Measurements from ENCODE around the gene CABP4.
A peak's percentile ranks its signal among the peaks of the same experiment; 100 is the strongest.

The CABP4 gene

DNA sequence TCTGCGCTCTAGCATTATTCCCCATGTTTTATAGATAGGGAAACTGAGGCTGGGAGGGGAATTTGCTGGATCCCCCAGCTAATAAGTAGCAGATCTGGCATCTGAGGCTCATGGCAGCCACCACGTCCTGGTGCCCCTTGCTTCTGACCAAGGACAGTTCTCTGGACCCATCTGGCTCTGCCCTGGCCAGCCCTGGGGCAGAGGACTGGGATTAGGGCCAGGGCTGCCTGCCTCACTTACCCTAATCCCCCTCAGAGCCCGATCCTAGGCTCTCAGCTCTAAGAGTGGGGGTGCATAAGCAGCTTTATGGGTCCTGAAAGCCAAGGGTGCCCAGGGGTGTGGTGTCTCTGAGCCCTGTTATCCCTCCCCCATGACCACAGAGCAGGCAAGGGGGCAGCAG lies at the start of gene CABP4:
TSS of gene CABP4 (plus strand) at position 301 of the 400 bp plus-strand sequence. CDS start at position 371, 70 bp downstream.
- no peak for DNase-seq

DNA sequence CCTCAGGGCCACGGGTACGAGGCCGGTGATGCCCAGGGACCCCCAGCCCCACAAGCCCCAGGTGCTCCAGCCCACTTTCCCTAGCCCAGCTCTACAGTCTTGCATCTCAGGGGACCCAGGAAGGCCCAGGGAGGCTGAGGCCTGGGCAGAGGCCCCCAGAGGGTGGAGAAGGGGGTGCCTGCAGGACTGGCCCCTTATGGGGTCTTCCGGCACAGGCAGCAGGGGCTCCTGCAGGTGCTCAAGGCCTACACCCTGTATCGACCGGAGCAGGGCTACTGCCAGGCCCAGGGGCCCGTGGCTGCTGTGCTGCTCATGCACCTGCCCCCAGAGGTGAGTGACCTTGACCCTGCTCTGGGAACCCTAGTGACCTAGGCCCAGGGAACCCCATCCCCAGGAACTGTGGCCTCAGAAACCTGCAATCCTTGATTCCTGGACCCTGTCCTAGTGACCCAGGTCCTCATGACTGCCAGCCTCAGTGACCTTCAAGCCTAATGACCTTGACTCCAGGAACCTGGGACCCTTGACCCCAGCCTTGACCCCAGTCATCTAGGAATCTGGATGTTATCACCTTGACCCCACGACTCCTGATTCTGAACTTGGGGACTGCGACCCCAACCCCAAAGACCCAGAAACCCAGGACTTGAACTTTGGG lies 49.3 kb upstream of the CABP4 start:
- no peak for DNase-seq

DNA sequence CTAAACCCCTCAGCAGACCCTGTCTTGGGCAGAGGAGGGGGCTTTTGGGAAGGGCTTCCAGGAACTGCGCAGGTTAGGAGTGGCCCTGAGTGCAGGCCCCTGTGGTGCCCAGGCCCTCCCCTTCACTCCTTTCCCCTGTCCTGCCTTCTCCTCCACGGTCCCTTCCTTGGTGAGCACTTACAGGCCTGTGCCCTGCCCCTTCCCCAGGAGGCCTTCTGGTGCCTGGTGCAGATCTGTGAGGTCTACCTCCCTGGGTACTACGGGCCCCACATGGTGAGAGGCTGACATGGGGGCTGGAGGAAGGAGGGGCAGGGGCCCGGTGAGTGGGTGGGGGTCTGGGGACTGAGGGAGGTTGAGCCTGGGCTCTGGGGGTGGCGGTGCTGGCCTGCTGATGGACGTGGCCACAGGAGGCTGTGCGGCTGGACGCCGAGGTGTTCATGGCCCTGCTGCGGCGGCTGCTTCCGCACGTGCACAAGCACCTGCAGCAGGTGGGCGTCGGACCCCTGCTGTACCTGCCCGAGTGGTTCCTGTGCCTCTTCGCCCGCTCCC lies 48.7 kb upstream of the CABP4 start:
- DNase-seq, result no peak

DNA sequence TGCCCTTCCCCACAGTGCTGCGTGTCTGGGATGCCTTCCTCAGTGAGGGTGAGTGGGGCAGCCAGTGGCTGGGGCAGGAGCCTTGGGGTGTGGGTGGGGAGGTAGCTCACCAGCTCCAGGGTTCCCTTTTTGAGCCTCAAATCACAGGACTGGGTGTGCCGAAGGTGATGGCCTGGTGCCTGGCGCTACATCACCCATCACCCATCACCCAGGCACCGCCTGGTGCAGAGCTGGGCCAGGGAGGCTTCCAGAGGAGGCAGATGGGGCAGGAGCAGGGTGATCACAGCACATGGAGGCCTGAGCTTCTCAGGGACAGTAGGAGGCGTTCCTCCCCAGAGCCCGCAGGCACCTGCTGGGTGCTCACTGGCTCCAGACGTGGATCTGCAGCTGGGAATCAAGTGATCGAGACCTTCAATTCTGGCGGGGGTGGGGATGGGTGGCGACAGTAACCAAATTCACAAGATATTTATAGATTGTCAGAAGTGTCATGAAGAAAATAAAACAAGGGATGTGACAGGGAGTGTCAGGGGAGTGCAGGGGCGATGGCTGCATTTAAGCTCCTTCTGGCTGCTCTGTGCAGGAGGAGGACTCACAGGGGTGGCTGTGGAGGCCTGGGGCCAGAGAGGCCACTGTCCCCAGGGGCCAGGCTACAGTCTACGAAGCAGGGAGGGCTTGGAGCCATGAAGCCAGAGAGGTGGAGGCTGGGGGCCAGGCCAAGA lies 48.0 kb upstream of the CABP4 start:
- no peak for DNase-seq

DNA sequence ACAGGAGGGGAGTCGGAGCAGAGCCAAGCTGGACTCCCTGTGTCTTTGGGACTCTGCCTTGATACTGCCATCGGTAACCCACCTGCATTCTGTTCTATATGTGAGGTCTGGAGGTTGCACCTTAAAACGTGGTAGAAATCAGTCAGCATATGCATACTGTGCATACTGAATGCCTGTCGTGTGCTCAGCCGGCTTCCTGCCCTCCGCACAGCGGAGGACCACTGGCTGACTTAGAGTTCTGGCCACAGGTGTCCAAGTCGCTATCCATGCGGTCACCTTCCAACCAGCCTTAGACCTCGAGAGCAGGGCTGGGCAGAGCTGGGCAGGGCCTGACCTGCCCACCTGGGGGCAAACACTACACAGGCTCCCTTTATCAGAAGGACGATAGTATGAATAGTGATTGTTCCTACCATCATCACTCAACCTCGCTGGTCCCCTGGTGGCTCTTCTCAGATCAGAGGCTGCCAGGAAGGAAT lies 47.4 kb upstream of the CABP4 start:
- DNase-seq, result no peak

DNA sequence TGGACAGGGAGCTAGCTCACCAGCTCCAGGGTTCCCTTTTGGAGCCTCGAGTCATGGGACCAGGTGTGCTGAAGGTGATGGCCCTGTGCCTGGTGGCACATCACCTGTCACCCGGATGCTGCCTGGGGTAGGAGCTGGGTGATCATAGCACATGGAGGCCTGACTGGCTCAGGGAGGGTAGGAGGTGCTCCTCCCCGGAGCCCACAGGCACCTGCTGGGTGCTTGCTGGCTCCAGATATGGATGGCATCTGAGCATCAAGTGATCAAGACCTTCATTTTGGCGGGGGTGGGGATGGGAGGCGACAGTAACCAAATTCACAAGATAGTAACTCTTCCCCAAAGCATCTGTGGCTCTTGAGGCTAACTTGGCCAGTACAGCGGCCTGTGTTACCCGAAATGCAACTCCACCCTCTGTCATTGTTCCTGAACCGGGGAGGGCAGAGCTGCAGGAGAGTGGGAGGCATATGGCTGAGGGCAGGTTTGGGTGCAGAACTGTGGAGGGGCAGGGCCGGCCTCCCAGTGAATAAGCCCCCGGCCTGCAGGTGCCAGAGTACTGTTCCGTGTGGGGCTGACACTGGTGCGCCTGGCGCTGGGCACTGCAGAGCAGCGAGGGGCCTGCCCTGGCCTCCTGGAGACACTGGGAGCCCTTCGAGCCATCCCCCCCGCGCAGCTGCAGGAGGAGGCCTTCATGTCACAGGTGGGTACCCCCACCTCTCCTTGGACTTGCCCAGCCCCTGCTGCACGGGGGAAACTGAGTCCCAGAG lies 46.5 kb upstream of the CABP4 start:
- no peak for DNase-seq

DNA sequence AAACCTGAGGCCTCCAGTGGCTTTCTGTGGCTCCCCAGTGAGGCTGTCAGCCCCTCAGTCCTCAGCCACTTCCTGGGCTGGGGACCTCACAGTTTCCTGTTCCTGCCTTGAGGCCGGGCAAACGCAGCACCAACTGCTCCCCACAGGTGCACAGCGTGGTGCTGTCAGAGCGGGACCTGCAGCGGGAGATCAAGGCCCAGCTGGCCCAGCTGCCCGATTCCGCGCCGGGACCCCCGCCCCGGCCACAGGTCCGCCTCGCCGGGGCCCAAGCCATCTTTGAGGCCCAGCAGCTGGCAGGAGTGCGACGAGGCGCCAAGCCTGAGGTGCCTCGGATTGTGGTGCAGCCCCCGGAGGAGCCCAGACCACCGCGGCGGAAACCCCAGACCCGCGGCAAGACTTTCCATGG lies 45.9 kb upstream of the CABP4 start:
- DNase-seq, result peak; percentile 78

DNA sequence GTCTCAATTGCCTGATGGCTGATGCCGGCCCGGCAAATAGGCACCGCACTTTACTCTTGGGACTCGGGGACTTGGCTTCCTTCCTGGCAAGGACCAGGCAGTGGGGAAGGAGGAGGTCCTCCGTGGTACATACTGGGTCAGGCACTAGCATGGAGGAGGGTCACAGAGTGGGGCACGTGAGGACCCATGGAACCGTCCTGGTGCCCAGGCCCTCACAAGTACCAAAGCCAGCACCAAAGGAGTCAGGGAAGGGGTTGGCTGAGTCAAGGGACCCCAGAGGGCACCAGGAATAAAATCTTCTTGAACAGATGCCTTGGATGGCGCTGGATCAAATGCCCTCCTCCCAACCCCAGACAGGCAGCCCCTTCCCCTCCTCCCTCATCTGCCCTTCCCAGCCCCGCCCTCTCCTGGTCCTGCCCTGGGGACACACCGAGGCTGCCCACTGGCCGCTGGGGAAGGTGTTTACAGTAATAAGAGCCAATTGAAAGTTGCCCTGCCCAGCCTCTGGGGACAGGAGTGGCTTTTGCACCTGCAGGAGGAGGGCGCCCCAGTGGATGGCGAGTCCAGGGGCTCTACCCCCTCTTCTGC lies 45.3 kb upstream of the CABP4 start:
- DNase-seq, result peak; percentile 50

DNA sequence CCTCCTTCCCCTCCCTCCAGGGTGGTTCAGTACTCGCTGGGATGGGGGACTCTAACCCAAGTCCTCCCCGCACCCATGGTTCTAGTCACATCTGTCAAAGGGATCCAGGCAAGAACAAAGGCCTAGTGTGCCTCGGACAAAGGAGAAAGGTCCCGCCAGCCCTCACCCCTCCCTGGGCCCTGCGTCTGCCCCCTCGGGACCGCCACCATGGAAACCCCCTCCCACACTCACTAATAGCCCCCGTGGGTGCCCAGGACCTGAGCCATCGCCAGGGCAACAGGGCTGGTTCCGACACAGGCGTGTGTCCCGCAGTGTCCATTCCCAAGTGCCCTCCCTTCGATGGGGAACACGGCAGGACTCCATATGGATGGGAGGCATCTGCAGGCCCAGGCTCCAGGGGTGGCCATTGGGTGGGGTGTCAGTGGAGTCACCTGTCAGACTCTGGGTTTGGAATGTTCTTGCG lies 44.8 kb upstream of the CABP4 start:
- no peak for DNase-seq

DNA sequence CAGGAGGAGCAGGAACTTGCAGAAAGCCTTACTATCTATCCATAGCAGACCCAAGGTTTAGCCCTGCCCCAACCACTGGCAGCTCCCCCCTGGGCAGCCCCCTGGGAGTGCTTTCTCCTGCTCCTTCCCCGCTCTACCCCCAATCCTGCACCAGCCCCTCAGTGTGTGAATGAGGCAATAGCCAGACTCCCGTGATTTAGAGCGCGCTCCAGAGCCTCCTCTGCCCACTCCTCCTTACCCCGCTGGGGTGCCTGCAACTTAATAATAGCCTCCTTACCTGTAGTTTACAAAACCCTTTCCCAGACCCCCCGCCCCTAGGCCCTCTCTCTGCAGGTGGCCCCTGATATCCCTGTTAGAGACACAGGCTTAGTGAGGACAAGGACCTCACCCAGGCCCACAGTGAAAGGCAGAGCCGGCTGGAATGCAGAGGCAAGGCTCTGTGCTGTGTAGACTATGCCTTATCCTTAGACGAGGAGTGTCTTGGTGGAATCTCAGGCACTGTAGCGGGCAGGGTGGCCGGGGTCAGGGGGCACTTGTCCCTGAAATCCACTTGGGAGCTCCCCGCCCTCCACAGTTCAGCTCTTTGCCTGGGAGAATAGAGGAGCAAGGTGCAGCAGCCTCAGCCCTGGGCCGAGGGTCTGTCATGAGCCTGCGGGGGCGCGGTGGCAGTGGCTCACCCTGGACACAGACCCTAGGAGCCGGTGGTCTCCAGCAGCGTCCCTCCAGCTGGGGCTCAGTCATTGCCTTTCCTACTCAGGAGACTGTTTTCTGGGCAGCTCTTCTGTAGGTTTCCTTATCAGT lies 44.0 kb upstream of the CABP4 start:
- no peak for DNase-seq

DNA sequence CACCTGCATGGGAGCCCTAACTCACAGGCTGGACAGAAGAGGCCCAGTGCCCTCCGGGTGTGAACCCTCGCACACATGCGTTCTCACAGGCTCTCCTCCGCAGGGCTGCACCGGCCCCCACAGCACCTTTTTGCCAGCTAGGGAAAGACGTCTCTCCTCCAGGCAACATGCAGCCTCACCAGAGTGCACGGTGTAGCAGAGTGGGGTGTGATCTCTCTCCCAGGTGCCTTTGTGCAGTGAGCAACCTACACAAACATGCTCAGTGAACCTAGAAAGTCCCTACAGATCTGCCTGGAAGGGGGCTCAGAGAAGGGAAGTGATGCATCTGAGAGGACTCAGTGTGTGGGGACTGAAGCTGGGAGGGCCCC lies 43.4 kb upstream of the CABP4 start:
- no peak for DNase-seq

DNA sequence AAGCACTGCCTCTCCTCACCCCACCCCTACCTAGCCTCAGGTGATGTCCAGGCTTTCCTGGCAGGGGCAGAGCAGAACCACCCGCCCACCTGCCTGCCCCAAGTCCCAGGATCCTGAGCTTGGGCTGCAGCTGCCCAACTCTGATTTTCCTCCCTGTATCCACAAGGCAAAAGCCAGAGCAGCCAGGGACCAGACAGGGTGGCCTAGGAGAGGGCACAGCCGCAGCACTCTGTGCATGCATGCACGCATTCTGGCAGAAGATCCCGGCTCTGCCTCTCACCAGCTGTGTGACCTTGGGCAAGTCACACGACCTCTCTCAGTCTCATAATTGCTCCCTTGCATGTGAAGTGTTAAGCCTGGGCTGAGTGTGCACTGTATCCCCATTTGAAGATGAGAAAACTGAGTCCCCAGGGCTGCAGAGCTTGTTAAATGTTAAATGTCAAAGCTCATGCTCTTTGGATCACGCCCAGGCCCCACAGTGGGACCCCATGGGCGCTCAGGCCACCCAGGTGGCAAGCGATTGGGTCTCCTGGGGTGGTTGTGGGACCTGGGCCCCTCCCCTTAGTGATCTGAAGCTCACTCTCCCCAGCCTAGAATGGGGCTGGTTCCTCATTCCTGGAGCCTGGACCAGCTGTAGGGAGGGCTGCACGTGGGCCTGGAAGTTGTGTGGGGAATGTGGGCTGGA lies 42.5 kb upstream of the CABP4 start:
- DNase-seq, result no peak

DNA sequence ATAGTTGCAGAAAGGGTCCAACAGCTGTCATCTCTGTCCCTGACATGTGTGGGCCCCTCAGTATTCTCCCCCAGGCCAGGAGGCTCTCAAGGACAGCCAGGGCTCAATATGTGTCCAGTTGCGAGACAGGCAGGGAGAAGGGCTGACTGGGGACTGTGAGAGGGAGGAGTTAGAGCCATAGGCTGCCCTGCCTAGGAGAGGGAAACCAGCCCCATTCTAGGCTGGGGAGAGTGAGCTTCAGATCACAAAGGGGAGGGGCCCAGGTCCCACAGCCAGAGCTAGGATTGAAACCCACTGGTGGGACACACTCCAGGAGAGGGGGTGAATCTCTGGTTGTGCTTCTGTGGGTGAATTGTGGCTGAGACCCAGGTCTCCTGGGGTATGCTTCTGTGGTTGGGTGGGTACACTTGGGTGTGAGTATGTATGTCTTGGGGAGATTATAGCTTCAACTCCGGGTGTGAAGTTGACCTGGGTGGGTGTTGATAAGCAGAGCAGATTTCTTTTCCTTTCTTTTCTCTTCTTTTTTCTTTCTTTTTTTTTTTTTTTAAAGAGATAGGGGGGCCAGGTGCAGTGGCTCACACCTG lies 41.8 kb upstream of the CABP4 start:
- no peak for DNase-seq

DNA sequence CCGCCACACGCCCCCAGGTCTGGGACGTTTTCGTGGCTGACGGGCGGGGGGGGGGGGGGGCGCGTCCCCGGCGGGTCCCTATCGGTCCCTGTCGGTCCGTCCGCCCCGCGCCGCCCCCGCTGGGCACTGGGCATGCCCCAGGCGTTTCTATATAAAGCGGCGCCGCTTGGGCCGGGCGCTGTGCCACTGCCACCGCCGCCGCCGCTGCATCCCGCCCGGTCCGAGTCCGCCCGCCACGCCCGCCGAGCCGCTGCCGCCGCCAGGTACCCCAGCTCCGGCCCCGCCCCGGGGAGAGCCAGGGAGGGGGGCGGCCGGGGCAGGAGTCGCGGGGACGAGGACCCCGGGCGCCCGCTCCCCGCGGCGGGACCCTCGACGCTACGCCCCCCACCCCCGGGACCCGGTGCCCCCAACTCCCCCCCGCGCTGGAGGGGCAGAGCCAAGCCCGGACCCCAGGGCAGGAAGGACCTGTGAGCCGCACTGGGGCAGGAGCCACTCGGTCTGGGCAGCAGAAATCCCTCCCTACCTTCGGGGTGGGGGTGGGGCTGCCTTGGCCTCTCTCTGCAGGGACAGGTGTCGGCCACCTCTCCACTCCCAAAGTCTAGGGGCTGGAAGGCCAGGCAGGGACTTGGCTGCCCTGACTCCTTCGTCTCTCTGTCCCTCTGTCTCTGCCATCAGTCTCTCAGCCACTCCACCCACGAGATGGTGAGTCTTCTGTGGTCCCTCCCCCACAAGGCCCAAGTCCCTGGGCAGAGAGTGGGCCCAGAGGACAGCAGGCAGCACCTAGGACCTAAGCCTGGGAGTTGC lies 39.5 kb upstream of the CABP4 start, which contains the start of gene CARNS1:
TSS of gene CARNS1 (plus strand) at position 178 of the 804 bp plus-strand sequence. CDS start at position 700, 522 bp downstream.
- DNase-seq, result no peak

DNA sequence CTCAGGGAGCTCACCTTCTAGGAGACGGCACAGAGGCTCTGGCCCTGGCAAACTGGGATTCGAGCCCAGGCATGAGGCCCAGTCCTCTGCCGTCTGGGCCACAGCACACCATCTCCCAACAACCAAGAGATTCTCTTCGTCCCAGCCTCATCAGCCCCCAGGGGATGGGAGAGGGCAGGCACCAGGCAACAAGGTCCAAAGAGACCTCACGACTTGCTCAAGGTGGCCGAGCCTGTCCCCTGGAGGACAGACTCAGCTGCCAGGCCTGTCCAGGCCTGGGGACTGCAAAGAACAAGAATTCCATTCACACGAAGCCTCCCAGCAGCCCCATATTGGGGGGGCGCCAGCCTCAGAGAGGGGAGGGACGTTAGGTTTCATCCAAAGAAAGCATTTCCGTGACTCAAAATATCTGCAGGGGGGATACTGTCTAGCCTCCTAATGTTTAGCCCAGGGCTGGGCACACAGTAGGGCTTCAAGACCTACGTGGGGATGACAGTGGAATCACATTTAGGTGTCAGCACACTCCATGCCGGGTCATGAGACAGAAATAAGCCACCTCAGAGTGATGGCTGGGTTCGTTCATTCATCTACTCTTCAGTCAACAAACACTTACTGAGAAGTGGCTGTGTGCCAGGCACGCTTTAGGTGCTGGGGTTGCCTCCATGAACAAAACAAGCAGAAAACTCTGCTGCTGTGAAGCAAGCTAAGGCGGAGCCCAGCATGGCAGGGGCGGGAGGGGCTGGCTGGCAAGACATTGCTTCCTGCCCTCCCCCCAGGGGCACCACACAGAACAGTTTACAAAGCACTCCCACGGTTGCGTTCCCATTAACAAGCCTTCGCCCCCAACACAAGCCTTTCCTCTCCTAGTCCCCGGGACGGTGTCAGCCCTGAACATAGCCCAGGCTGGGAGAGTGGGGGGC lies 38.5 kb upstream of the CABP4 start:
- peak; percentile 88 for DNase-seq

DNA sequence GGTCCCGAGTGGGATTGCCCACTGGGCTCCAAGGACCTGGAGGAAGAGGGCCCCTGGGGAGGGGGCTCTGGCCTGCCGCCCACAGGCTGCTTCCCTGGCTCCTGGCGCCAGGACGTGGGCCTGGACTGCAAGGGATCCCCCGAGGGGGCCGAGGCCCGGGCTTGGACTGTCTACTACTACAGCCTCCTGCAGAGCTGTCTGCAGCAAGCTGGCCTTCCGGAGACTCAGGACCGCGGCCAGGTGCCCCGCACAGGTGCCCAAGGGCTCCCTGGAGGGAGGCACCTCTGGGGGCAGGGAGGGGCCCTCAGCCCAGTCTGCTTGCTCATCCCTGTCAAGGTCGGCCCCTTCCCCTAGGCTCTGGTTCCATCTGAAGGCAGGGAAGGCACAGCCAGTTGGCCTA lies 37.7 kb upstream of the CABP4 start:
- no peak for DNase-seq

DNA sequence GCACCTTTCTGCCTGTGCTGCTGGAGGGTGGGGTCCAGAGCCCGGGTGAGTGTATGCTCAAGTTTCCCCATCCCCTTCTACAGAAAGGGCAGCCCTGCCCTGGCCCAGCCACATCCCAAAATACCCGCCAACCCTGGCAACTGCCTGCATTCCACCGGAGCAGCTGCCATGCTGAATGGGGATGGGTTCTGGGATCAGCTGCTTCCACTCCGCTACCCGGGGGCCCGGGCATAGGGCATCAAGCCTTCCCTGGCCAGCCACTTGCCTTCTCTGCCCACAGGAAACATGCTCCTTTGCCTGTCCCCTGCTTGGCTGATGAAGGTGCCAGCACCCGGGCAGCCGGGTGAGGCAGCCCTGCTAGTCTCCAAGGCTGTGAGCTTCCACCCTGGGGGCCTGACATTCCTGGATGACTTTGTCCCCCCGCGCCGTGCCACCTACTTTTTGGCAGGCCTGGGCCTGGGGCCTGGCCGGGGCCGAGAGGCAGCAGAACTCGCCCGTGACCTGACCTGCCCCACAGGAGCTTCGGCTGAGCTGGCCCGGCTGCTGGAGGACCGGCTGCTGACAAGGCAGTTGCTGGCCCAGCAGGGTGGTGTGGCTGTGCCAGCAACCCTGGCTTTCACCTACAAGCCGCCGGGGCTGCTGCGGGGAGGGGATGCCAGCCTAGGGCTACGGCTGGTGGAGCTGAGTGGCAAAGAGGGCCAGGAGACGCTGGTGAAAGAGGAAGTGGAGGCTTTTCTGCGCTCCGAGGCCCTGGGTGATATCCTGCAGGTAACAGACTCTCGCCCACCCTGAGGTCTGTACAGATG lies 36.5 kb upstream of the CABP4 start:
- DNase-seq, result peak; percentile 71
